ENCODE results near the gene LAS1L. TPM values are rescaled to one million over a fixed set of nuclear protein-coding genes. Genes with fewer than 3 reads are reported as not detected.
"Not testable (repeated sequence)": the region's sequence is repeated elsewhere in the genome, so short reads cannot be mapped to it uniquely, and the experiment has no call there.

Gene LAS1L
- total RNA-seq, 3 donors from 2014 or later: 17.2 to 31.1 (median 23.6) TPM

- Histone ChIP-seq H3K4me1 (ENCODE audit: low read depth) (no peaks in the 10 kb centered on the region), H3K36me3 (ENCODE audit: low read depth) (no peaks in the 10 kb centered on the region), H3K4me3 (no peak overlapping the region), H3K9me3 (no peaks in the 10 kb centered on the region)
- ATAC-seq: no peak
- no peak for DNase-seq
- intact Hi-C loops (cut with DNase I, micrococcal nuclease): no loop called here
- TF ChIP-seq, protein P1, sequence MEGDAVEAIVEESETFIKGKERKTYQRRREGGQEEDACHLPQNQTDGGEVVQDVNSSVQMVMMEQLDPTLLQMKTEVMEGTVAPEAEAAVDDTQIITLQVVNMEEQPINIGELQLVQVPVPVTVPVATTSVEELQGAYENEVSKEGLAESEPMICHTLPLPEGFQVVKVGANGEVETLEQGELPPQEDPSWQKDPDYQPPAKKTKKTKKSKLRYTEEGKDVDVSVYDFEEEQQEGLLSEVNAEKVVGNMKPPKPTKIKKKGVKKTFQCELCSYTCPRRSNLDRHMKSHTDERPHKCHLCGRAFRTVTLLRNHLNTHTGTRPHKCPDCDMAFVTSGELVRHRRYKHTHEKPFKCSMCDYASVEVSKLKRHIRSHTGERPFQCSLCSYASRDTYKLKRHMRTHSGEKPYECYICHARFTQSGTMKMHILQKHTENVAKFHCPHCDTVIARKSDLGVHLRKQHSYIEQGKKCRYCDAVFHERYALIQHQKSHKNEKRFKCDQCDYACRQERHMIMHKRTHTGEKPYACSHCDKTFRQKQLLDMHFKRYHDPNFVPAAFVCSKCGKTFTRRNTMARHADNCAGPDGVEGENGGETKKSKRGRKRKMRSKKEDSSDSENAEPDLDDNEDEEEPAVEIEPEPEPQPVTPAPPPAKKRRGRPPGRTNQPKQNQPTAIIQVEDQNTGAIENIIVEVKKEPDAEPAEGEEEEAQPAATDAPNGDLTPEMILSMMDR (IDR thresholded peaks at IDR 0.05): no peak
Observed at GRCh38 chrX:65575022-65575421, 40.4 kb upstream of the LAS1L start.

DNA sequence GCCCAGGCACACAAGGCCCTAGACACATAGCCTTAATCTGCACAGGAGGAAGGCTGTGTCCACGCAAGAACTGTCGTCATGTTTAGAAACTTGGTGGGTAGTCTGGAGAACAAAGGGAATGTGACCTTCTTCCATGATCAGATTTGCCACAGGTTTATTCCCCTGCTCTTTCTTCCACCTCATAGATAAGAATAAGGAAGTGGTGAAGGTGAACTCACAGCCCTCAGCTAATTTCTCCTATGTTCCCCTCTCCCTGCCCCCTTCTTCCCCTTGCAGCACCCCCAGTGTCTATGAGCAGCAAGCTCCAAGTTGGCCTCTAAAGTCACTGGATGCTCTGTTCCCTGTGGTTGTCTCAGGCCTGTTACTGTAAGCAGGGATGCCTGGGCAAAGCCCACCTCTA lies 39.8 kb upstream of the LAS1L start:
- no peaks in the 10 kb centered on the region for H3K4me1 ChIP-seq (ENCODE audit: low read depth)
- intact Hi-C loops (cut with DNase I, micrococcal nuclease): no loop called here
- no peaks in the 10 kb centered on the region for H3K9me3 ChIP-seq
- DNase-seq: no peak
- H3K4me3 ChIP-seq: no peak overlapping the region
- no peaks in the 10 kb centered on the region for H3K36me3 ChIP-seq (ENCODE audit: low read depth)
- ATAC-seq: no peak
- TF ChIP-seq, protein P1 (IDR thresholded peaks at IDR 0.05): no peak

- TF ChIP-seq, protein P1 (IDR thresholded peaks at IDR 0.05): no peak
- intact Hi-C loops (cut with DNase I, micrococcal nuclease): no loop called here
- no peak for DNase-seq
- ATAC-seq: peak; percentile 36
- H3K9me3 ChIP-seq: no peaks in the 10 kb centered on the region
- H3K36me3 ChIP-seq (ENCODE audit: low read depth): no peaks in the 10 kb centered on the region
- no peaks in the 10 kb centered on the region for H3K4me1 ChIP-seq (ENCODE audit: low read depth)
- no peak overlapping the region for H3K4me3 ChIP-seq
Observed at GRCh38 chrX:65572971-65573370, 38.4 kb upstream of the LAS1L start.

GRCh38 chrX:65562850-65563249 lies 28.3 kb upstream of the LAS1L start:
- H3K4me1 ChIP-seq (ENCODE audit: low read depth); H3K36me3 ChIP-seq (ENCODE audit: low read depth); H3K9me3 ChIP-seq; intact Hi-C loops (cut with DNase I, micrococcal nuclease); H3K4me3 ChIP-seq; ATAC-seq; DNase-seq: not testable (repeated sequence)

- Histone ChIP-seq H3K4me1 (ENCODE audit: low read depth) (no peaks in the 10 kb centered on the region), H3K36me3 (ENCODE audit: low read depth) (no peaks in the 10 kb centered on the region), H3K9me3 (no peaks in the 10 kb centered on the region), H3K4me3 (no peak overlapping the region)
- no peak for DNase-seq
- TF ChIP-seq, protein P1 (IDR thresholded peaks at IDR 0.05): no peak
- intact Hi-C loops (cut with DNase I, micrococcal nuclease): no loop called here
- no peak for ATAC-seq
Observed at GRCh38 chrX:65551489-65552339, 17.1 kb upstream of the LAS1L start.

DNA sequence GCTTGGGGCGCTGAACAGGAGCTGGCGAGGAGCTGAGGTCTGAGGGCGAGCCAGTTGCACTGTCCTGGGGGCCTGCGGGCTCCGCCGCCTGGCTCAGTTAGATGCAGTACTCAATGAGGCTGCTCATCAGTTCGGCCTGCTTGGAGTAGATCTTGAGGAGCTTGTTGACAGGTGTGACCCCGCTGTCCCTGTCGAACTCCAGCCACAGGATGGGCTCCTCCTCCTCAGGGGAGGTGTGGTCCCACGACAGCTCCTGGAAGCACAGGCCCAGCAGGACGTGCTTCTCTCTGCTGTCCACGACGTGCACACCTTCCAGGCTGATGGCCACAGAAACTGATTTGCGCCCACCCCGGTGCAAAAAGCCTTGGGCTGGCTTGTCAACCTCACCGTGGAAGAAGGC lies 16.5 kb upstream of the LAS1L start:
- Histone ChIP-seq H3K9me3 (no peaks in the 10 kb centered on the region), H3K4me1 (ENCODE audit: low read depth) (no peaks in the 10 kb centered on the region), H3K4me3 (no peak overlapping the region), H3K36me3 (ENCODE audit: low read depth) (no peaks in the 10 kb centered on the region)
- no peak for DNase-seq
- intact Hi-C loops (cut with DNase I, micrococcal nuclease): no loop called here
- no peak for ATAC-seq
- TF ChIP-seq, protein P1 (IDR thresholded peaks at IDR 0.05): no peak
